Kidney epithelial cell (primary cell): ENCODE measurements around the gene RRBP1. TPM values are rescaled to one million over a fixed set of nuclear protein-coding genes. Genes with fewer than 3 reads are reported as not detected.

ENCODE experiments used
- DNase-seq: peaks from one replicate; pipeline ENCODE4 v3.0.0-alpha.2; 2010; ENCODE audit warnings: low read depth
- H3K27me3 ChIP-seq: 2 replicates; pipeline ENCODE4 v1.6.0; 2011; ENCODE audit warnings: low read length; ENCODE audit not compliant: control insufficient read depth, insufficient read depth
- H3K36me3 ChIP-seq: 2 replicates; pipeline ENCODE4 v1.5.1; 2011; ENCODE audit warnings: low read length; ENCODE audit not compliant: control insufficient read depth, insufficient read depth
- H3K4me3 ChIP-seq: 2 replicates; pipeline ENCODE4 v1.5.1; 2011; ENCODE audit warnings: low read depth, mild to moderate bottlenecking, control low read depth, low read length
- total RNA-seq: library from RNA; depleted of rRNA; stranded (reverse); fragments of >200 nt; gene quantifications from 2 replicates; pipeline ENCODE4 v1.2.3, GENCODE V29; 2015
- TF ChIP-seq, protein P1 (sequence below): IDR thresholded peaks from 2 replicates; pipeline ENCODE4 v1.5.1; 2011; ENCODE audit warnings: mild to moderate bottlenecking, moderate library complexity, low read length, control low read depth, inconsistent platforms; ENCODE audit not compliant: insufficient read depth, poor library complexity, severe bottlenecking

RRBP1 gene
- total RNA-seq, 1 donor from 2014 or later: 98.4 TPM

DNA sequence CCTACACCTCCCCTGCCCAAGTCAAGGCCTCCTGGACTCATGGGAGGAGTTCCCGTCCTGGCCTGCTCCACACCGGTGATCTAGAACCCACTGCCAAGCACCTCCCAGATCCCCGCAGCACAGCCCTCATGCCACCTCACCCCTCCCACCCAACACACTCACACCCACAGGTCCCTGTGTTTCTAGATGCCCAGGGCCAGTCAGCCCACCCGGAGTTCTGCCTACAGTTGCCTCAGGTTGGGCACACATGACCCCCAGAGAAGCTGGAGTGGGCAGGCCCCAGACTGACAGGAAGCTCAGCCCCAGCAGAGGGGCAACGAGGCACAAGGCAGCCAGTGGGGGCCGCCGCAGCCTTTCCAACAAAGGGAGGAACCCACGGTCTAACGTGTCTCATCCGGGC lies 29.6 kb downstream of the RRBP1 start:
- no peak overlapping the region for H3K4me3 ChIP-seq
- TF ChIP-seq, protein P1, sequence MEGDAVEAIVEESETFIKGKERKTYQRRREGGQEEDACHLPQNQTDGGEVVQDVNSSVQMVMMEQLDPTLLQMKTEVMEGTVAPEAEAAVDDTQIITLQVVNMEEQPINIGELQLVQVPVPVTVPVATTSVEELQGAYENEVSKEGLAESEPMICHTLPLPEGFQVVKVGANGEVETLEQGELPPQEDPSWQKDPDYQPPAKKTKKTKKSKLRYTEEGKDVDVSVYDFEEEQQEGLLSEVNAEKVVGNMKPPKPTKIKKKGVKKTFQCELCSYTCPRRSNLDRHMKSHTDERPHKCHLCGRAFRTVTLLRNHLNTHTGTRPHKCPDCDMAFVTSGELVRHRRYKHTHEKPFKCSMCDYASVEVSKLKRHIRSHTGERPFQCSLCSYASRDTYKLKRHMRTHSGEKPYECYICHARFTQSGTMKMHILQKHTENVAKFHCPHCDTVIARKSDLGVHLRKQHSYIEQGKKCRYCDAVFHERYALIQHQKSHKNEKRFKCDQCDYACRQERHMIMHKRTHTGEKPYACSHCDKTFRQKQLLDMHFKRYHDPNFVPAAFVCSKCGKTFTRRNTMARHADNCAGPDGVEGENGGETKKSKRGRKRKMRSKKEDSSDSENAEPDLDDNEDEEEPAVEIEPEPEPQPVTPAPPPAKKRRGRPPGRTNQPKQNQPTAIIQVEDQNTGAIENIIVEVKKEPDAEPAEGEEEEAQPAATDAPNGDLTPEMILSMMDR: no peak
- no peaks in the 10 kb centered on the region for H3K27me3 ChIP-seq
- DNase-seq: no peak
- no peaks in the 10 kb centered on the region for H3K36me3 ChIP-seq

DNA sequence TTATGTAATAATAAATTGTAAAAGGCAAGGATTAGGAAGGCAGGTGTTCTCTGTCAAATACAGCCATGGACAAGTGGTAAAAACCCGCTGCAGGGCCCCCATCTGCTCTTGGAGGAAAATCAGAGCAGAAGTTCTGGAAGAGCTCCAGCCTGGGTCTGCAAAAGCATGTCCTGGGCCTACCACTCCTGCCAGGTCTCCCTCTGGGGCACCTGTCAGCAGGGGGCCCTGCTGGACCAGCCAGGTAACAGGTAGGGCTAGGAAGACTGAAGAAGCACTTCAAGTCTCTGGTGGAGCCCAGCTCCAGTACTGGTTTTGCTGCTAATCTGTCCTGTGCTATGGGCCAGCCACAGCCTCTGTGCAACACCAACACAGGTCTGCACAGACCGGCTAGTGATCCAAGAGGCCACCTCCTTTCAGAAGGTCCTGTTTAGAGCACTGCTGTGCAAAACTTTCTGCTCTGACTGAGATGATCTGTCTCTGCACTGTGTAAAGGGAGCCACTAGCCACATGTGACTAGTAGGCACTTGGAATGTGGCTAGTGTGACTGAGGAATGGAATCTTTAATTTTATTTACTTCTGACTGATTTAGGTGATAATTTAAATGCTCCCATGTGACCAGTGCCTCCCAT lies 30.2 kb downstream of the RRBP1 start:
- no peaks in the 10 kb centered on the region for H3K27me3 ChIP-seq
- TF ChIP-seq, protein P1: no peak
- no peaks in the 10 kb centered on the region for H3K36me3 ChIP-seq
- H3K4me3 ChIP-seq: no peak overlapping the region
- DNase-seq: no peak

DNA sequence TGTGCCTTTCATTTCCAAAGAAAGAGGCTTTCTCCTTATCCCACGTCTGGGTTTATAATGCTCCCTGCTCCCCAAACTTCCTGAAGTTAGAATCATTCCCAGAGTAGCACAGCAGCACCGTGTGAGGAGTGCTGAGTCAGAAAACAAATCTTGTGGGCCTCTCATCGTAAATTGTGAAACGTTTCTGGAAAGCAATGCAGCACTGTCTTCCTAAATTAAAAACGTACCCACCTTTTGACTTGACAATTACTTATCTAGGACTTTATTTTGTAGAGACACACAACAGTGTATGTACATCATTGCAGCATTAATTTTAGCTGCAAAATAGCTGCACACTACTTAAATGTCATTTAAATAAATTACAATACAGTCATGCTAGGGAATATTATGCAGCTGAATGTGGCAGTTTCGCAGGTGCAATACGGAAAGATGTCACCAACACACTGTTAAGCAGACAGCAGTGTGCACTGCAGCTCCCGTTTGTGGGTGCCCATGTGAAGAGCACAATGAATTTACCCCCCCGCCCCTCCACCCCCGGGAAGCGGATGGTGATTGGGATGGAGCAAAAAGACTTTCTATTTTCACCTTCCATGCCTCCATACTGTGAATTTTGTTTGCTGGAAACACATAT lies 30.8 kb downstream of the RRBP1 start:
- TF ChIP-seq, protein P1: no peak
- no peak for DNase-seq
- Histone ChIP-seq H3K4me3 (no peak overlapping the region), H3K27me3 (no peaks in the 10 kb centered on the region), H3K36me3 (no peaks in the 10 kb centered on the region)

DNA sequence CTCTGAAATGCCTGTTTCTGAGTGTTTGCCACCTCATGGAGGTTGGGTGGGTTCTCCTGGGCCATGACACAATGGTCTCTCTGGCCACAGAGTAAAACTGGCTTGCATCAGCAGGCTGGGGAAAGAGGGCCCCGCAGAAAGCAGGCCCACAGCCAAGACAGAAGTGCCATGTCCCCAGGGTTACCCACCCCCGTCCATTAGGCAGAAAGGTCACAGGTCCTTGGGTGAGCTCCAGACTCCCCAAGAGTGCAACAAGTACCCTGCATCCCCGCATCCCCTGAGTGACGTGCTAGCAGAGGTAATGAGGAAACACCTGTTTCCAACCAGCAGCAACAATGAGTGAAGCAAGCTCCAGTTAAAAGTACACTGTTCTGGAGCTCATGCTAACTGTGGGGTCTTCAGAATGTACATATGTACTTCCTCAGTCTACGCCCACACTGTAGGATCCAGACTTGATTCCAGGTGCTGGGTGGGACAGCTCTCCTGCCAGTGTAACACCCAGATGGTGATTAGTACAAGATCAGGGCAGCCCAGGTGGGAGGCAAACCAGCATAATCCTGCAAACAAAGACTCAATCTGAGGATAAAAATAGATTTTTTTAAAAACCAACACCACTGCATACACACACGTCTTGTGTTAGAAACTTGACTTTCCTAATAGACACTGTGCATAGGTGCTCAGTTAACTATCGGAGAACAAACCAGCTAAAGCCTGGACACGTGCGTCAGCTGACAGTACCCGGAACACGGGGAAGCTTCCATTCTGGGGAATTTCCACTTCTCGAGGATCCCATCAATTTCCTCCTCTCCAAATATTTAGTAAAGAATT lies 31.5 kb downstream of the RRBP1 start:
- no peaks in the 10 kb centered on the region for H3K27me3 ChIP-seq
- TF ChIP-seq, protein P1: no peak
- H3K4me3 ChIP-seq: no peak overlapping the region

DNA sequence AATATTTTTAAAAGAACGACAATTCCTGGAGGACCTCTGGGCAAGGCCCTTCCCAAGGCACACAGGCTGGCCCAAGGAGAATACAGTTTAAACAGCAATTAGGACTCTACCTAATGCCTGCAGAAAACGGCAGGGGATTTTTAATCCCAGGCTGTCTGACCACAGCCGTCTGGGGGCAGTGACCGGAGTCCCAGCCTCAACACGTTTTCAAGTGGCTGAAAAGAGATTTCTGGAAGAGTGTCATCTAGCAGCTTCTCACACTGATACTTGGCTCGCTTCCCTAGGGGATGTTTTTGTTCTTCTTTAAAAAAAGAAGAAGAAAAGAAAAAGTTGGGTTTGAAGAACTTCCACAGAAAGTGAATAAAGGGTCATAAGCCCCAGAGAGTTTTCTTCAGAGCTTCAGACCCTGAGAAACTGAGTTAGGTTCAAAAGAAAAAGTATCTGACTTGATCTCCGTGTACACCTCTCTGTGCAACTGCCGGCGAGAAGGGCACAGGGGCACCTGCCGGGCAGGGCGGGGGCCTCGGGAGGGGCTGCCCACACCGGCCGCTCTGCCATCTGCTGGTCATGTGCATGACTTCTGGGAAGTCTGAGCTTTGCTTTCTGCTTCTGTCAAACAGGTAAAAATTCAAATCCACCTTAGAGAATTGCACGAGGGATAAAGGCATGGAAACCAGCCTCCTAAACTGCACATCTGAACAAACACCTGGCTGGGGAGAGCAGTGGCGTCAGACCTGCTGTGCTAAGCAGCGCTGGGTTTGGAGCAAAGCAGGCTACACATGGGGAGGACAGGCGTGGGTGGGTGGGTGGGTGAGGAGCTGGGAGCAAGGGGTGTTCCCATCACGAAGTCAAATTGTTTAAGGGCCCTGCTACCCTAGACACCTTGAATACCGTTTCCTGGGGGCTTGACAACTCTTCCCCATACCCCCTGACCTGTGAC lies 33.0 kb downstream of the RRBP1 start:
- TF ChIP-seq, protein P1: peak; percentile 65
- DNase-seq: no peak
- no peaks in the 10 kb centered on the region for H3K27me3 ChIP-seq
- H3K36me3 ChIP-seq: no peaks in the 10 kb centered on the region
- H3K4me3 ChIP-seq: no peak overlapping the region

More for the DNA sequence above, 31.5 kb downstream of the RRBP1 start:
- DNase-seq: no peak
- no peaks in the 10 kb centered on the region for H3K36me3 ChIP-seq
